ENCODE measurements around the gene MEIS2.

DNA sequence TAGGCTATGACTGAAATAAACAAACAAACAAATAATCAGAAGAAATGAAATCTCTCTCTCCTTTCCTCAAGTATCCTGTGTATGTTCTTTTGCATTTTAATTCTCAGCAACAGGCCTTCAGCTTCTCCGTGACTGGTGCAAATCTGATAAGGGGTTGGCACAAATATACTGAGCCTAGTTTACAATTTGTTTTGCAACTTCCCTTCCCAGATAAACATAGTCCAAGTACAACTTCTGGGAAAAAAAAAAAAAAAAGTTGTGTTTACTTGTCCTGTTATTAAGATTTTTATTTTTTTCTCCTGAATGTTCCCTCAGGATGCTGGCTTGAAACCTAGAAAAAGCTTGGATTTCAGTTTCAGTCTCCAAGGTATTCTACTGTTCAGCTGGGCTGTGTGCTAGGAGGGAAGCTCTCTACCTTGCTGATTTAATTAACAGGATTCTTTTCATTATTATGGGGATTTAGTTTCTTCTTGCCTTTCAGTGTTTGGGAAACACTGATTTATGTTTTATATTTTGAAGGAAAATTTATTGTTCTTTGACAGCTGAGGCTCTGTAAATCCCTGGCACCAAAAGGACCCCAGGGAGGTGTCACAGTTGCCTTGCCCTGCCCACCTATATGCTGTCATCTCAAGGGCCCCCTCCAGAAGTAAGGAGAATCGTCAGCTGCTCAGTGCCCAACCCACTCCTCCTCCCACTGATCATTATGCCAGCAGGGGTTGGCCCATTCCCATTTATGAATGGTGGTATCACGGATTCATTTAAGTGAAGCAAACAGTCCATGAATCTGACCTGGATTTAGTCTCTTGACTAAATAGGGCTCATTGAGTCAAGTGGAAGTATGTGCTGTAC, 185.2 kb downstream of the MEIS2 start:
- no peak for TF ChIP-seq EZH2 (IDR thresholded peaks at IDR 0.05; ENCODE audit: borderline replicate concordance, low read depth, low read length, severe bottlenecking)
- TF ChIP-seq, protein P1, sequence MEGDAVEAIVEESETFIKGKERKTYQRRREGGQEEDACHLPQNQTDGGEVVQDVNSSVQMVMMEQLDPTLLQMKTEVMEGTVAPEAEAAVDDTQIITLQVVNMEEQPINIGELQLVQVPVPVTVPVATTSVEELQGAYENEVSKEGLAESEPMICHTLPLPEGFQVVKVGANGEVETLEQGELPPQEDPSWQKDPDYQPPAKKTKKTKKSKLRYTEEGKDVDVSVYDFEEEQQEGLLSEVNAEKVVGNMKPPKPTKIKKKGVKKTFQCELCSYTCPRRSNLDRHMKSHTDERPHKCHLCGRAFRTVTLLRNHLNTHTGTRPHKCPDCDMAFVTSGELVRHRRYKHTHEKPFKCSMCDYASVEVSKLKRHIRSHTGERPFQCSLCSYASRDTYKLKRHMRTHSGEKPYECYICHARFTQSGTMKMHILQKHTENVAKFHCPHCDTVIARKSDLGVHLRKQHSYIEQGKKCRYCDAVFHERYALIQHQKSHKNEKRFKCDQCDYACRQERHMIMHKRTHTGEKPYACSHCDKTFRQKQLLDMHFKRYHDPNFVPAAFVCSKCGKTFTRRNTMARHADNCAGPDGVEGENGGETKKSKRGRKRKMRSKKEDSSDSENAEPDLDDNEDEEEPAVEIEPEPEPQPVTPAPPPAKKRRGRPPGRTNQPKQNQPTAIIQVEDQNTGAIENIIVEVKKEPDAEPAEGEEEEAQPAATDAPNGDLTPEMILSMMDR (IDR thresholded peaks at IDR 0.05; ENCODE audit: borderline replicate concordance, extremely low read depth, low read length, poor library complexity, severe bottlenecking), result no peak

Measured in DND-41 (cell line).